HepG2 (cell line): ENCODE measurements around the gene NUP62. TPM values are rescaled to one million over a fixed set of nuclear protein-coding genes. Genes with fewer than 3 reads are reported as not detected.

Experiments used
- AGO2 ChIP-seq: fragments of 200-400 bp; formaldehyde crosslinking; optimal IDR thresholded peaks from 2 replicates; pipeline ENCODE3; 2017; ENCODE audit warnings: mild to moderate bottlenecking, low read depth, low read length, moderate library complexity
- FOXP1 ChIP-seq, 2 experiments: fragments of 450-650 bp in 1 of 2; IDR thresholded peaks; 2 replicates each; pipeline ENCODE4 v1.6.1; 2017 to 2018; ENCODE audit warnings: antibody characterized with exemption in 1 of 2
- GLI4 ChIP-seq: sonication (generic); formaldehyde crosslinking; IDR thresholded peaks from 2 replicates; pipeline ENCODE4 v1.5.1; 2020; ENCODE audit warnings: missing genetic modification reagents, mild to moderate bottlenecking, moderate library complexity, borderline replicate concordance
- MED8 ChIP-seq: sonication (generic); formaldehyde crosslinking; IDR thresholded peaks from 2 replicates; pipeline ENCODE4 v1.8.1; 2023; ENCODE audit warnings: mild to moderate bottlenecking, missing genetic modification reagents; ENCODE audit not compliant: insufficient replicate concordance
- NBN ChIP-seq: fragments of 450-650 bp; conservative IDR thresholded peaks from 2 replicates; pipeline ENCODE4 v1.6.1; 2017
- NCOR1 ChIP-seq: fragments of 200-600 bp; sonication (generic); IDR thresholded peaks from 2 replicates; pipeline ENCODE4 v1.7.0; 2017; ENCODE audit warnings: antibody characterized with exemption, low read length, borderline replicate concordance
- PAF1 ChIP-seq: IDR thresholded peaks from 2 replicates; pipeline ENCODE4 v1.6.1; 2016; ENCODE audit warnings: missing genetic modification reagents, missing compliant biosample characterization
- PHF21A ChIP-seq: sonication (generic); formaldehyde crosslinking; IDR thresholded peaks from 2 replicates; pipeline ENCODE4 v1.5.0; 2020; ENCODE audit warnings: mild to moderate bottlenecking, missing genetic modification reagents
- POGZ ChIP-seq: sonication (generic); formaldehyde crosslinking; IDR thresholded peaks from 2 replicates; pipeline ENCODE4 v1.4.0; 2020; ENCODE audit warnings: mild to moderate bottlenecking, missing genetic modification reagents
- SAFB2 ChIP-seq: sonication (generic); formaldehyde crosslinking; IDR thresholded peaks from 2 replicates; pipeline ENCODE4 v1.5.1; 2020; ENCODE audit warnings: missing genetic modification reagents, low read depth, mild to moderate bottlenecking, borderline replicate concordance
- SAP130 ChIP-seq: IDR thresholded peaks from 2 replicates; pipeline ENCODE4 v1.6.1; 2016; ENCODE audit warnings: low read depth
- SATB2 ChIP-seq: sonication (generic); formaldehyde crosslinking; IDR thresholded peaks from 2 replicates; pipeline ENCODE4 v1.5.0; 2020; ENCODE audit warnings: missing genetic modification reagents
- SIX4 ChIP-seq: sonication (generic); formaldehyde crosslinking; IDR thresholded peaks from 2 replicates; pipeline ENCODE4 v1.4.0; 2020; ENCODE audit warnings: missing genetic modification reagents
- SMAD9 ChIP-seq: sonication (generic); formaldehyde crosslinking; IDR thresholded peaks from 2 replicates; pipeline ENCODE4 v1.5.1; 2020; ENCODE audit warnings: mild to moderate bottlenecking, missing genetic modification reagents
- TBX3 ChIP-seq: fragments of 450-650 bp; IDR thresholded peaks from 2 replicates; pipeline ENCODE4 v1.6.1; 2017; ENCODE audit warnings: antibody characterized with exemption, mild to moderate bottlenecking, inconsistent platforms, borderline replicate concordance
- ZNF20 ChIP-seq: sonication (generic); formaldehyde crosslinking; IDR thresholded peaks from 2 replicates; pipeline ENCODE4 v1.4.0; 2020; ENCODE audit warnings: mild to moderate bottlenecking, moderate library complexity, missing genetic modification reagents
- ZNF331 ChIP-seq: sonication (generic); formaldehyde crosslinking; IDR thresholded peaks from 2 replicates; pipeline ENCODE4 v1.4.0; 2020; ENCODE audit warnings: missing genetic modification reagents
- ZNF446 ChIP-seq: sonication (generic); formaldehyde crosslinking; IDR thresholded peaks from 2 replicates; pipeline ENCODE4 v1.5.0; 2020; ENCODE audit warnings: mild to moderate bottlenecking, missing genetic modification reagents
- ZNF761 ChIP-seq: sonication (generic); formaldehyde crosslinking; conservative IDR thresholded peaks from 2 replicates; pipeline ENCODE4 v1.4.0; 2020; ENCODE audit warnings: mild to moderate bottlenecking, missing genetic modification reagents
- ZNF788 ChIP-seq: sonication (generic); formaldehyde crosslinking; IDR thresholded peaks from 2 replicates; pipeline ENCODE4 v1.5.0; 2020; ENCODE audit warnings: mild to moderate bottlenecking, missing genetic modification reagents, borderline replicate concordance
- ZSCAN29 ChIP-seq: sonication (generic); formaldehyde crosslinking; conservative IDR thresholded peaks from 2 replicates; pipeline ENCODE4 v1.4.0; 2020; ENCODE audit warnings: mild to moderate bottlenecking, missing genetic modification reagents
- polyA plus RNA-seq, 8 experiments: library from polyadenylated mRNA; depleted of rRNA in 3 of 8; stranded (reverse) in 7 of 8; unstranded in 1 of 8; fragments of >200 nt; fragmentation: Illumina TruSeq in 4 of 8; extraction: Trizol in 4 of 8; gene quantifications; 2 replicates each; pipeline versions ENCODE4 v1.2.1 to v1.2.3, GENCODE V29; 2011 to 2016; ENCODE audit warnings: low read depth in 4 of 8, missing spikeins in 1 of 8, mixed read lengths in 1 of 8; ENCODE audit not compliant: insufficient read depth in 1 of 8
- total RNA-seq, 5 experiments: library from RNA; depleted of rRNA; stranded (reverse); fragments of >200 nt; fragmentation: Illumina TruSeq; extraction: Trizol; gene quantifications; 2 replicates each; pipeline ENCODE4 v1.2.3, GENCODE V29; 2016; ENCODE audit warnings: low read depth in 1 of 5
- TF ChIP-seq, protein P1 (sequence below), 2 experiments: sonication (generic) in 1 of 2; formaldehyde crosslinking in 1 of 2; IDR thresholded peaks; 2 replicates each; pipeline versions ENCODE4 v1.4.0 to v1.6.1; 2018 to 2020; ENCODE audit warnings: missing genetic modification reagents in 2 of 2, borderline replicate concordance in 1 of 2, low read depth in 1 of 2, mild to moderate bottlenecking in 1 of 2, missing biosample characterization in 1 of 2
- TF ChIP-seq, protein P2 (sequence below): sonication (generic); formaldehyde crosslinking; IDR thresholded peaks from 2 replicates; pipeline ENCODE4 v1.9.0; 2022; ENCODE audit warnings: low read depth, missing genetic modification reagents
- TF ChIP-seq, protein P3 (sequence below): sonication (generic); formaldehyde crosslinking; IDR thresholded peaks from 2 replicates; pipeline ENCODE4 v1.8.1; 2022; ENCODE audit warnings: low read depth, mild to moderate bottlenecking, missing genetic modification reagents

Gene NUP62
- total and polyA plus RNA-seq, 2 of the 13 experiments (the other 11 are each of a cell fraction or from before 2014, with no cell fraction given) = 16.5 to 41.5 TPM

DNA sequence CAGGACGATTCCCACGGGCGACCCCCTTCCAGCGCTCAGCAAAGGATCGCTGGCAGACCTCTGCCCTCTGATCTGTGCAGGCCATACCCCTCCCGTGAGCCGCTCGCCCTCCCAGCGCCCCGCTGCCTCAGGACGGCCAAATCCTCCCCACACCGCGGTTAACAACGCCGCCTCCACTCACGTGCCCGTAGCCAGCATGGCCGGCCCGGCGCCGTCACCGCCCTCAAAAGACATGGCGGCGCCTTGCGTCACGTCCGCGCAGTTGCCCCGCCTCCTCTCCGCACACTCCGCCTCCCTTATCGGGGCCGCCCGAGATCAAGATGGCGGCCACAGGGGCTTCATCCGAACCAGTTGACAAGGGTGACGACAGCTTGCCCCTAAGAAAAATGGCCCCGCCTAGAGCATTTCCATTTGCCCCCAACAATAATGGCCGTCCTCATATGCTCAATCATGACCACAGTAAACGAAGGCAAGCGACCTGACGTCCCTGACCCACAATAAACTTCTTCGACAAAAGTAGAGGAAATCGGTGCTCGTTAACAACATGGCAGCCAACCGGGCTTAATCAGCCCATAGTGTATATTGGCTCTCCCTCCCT is 52.8 kb downstream of the NUP62 start (continued):
- TF ChIP-seq, protein P1, sequence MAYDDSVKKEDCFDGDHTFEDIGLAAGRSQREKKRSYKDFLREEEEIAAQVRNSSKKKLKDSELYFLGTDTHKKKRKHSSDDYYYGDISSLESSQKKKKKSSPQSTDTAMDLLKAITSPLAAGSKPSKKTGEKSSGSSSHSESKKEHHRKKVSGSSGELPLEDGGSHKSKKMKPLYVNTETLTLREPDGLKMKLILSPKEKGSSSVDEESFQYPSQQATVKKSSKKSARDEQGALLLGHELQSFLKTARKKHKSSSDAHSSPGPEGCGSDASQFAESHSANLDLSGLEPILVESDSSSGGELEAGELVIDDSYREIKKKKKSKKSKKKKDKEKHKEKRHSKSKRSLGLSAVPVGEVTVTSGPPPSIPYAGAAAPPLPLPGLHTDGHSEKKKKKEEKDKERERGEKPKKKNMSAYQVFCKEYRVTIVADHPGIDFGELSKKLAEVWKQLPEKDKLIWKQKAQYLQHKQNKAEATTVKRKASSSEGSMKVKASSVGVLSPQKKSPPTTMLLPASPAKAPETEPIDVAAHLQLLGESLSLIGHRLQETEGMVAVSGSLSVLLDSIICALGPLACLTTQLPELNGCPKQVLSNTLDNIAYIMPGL (CRISPR knock-in tag; IDR thresholded peaks at IDR 0.05; ENCODE audit: borderline replicate concordance in 1 of 2, low read depth in 1 of 2) = peak; percentile 20 to 79; a peak in 3 of 4 replicates
- TF ChIP-seq AGO2 (peak; percentile 97), ZNF331 (CRISPR knock-in tag) (peak; percentile 53; the same call in 1 of the 2 replicates), SIX4 (CRISPR knock-in tag) (no peak), SATB2 (CRISPR knock-in tag) (no peak), FOXP1 (IDR thresholded peaks at IDR 0.05) (no peak), FOXP1 (CRISPR knock-in tag; IDR thresholded peaks at IDR 0.05) (no peak), NCOR1 (no peak), GLI4 (CRISPR knock-in tag) (no peak), SMAD9 (CRISPR knock-in tag) (no peak), ZNF20 (no peak), POGZ (CRISPR knock-in tag) (peak; percentile 86), SAFB2 (CRISPR knock-in tag) (peak; percentile 87; the same call in 1 of the 2 replicates), ZNF761 (peak; percentile 38; the same call in 1 of the 2 replicates), PAF1 (CRISPR knock-in tag) (no peak; the same call in 1 of the 2 replicates), TBX3 (no peak), ZSCAN29 (CRISPR knock-in tag) (no peak), PHF21A (CRISPR knock-in tag) (peak; percentile 23; the same call in 1 of the 2 replicates), ZNF446 (CRISPR knock-in tag) (no peak), MED8 (CRISPR knock-in tag) (no peak), SAP130 (peak; percentile 74), ZNF788 (CRISPR knock-in tag) (peak; percentile 89), NBN (no peak)
- TF ChIP-seq, protein P2, sequence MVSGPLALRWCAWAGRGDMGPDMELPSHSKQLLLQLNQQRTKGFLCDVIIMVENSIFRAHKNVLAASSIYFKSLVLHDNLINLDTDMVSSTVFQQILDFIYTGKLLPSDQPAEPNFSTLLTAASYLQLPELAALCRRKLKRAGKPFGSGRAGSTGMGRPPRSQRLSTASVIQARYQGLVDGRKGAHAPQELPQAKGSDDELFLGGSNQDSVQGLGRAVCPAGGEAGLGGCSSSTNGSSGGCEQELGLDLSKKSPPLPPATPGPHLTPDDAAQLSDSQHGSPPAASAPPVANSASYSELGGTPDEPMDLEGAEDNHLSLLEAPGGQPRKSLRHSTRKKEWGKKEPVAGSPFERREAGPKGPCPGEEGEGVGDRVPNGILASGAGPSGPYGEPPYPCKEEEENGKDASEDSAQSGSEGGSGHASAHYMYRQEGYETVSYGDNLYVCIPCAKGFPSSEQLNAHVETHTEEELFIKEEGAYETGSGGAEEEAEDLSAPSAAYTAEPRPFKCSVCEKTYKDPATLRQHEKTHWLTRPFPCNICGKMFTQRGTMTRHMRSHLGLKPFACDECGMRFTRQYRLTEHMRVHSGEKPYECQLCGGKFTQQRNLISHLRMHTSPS = no peak
- TF ChIP-seq, protein P3, sequence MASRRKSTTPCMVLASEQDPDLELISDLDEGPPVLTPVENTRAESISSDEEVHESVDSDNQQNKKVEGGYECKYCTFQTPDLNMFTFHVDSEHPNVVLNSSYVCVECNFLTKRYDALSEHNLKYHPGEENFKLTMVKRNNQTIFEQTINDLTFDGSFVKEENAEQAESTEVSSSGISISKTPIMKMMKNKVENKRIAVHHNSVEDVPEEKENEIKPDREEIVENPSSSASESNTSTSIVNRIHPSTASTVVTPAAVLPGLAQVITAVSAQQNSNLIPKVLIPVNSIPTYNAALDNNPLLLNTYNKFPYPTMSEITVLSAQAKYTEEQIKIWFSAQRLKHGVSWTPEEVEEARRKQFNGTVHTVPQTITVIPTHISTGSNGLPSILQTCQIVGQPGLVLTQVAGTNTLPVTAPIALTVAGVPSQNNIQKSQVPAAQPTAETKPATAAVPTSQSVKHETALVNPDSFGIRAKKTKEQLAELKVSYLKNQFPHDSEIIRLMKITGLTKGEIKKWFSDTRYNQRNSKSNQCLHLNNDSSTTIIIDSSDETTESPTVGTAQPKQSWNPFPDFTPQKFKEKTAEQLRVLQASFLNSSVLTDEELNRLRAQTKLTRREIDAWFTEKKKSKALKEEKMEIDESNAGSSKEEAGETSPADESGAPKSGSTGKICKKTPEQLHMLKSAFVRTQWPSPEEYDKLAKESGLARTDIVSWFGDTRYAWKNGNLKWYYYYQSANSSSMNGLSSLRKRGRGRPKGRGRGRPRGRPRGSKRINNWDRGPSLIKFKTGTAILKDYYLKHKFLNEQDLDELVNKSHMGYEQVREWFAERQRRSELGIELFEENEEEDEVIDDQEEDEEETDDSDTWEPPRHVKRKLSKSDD (CRISPR knock-in tag) = peak; percentile 99
